Heart left ventricle (tissue), 16 donors: ENCODE results near the gene QSOX1. TPM values are rescaled to one million over a fixed set of nuclear protein-coding genes. Genes with fewer than 3 reads are reported as not detected.
A peak's percentile ranks its signal among the peaks of the same experiment; 100 is the strongest.

Experiments used
- ATAC-seq, 4 donors: fragments of 200-7000 bp; cut with Tn5 transposase; one replicate each; pipeline ENCODE4 v1.9.1; 2020 to 2022; ENCODE audit warnings: moderate library complexity in 4 of 4, mild to moderate bottlenecking in 3 of 4, moderate number of reproducible peaks in 1 of 4
- DNase-seq, 5 donors: peaks; one replicate each; pipeline ENCODE4 v3.0.0-alpha.2; 2020
- H3K27ac ChIP-seq, 12 donors: fragments of 200-600 bp; sonication (generic) in 4 of 12; one replicate each; pipeline versions ENCODE4 v1.5.0 to v1.8.0; 2016 to 2022; ENCODE audit warnings: mild to moderate bottlenecking in 2 of 12
- H3K27me3 ChIP-seq, 9 donors: fragments of 200-600 bp; sonication (generic) in 2 of 9; one replicate each; pipeline versions ENCODE4 v1.5.1 to v1.8.0; 2016 to 2022; ENCODE audit warnings: mild to moderate bottlenecking in 3 of 9
- H3K36me3 ChIP-seq, 9 donors: fragments of 200-600 bp; sonication (generic) in 2 of 9; one replicate each; pipeline versions ENCODE4 v1.5.0 to v1.8.0; 2018 to 2022; ENCODE audit warnings: mild to moderate bottlenecking in 2 of 9
- H3K4me1 ChIP-seq, 12 donors: fragments of 200-600 bp; sonication (generic) in 4 of 12; one replicate each; pipeline versions ENCODE4 v1.5.0 to v1.8.0; 2016 to 2022; ENCODE audit warnings: mild to moderate bottlenecking in 3 of 12
- H3K4me3 ChIP-seq, 12 donors: fragments of 200-600 bp; sonication (generic) in 4 of 12; one replicate each; pipeline versions ENCODE4 v1.5.0 to v1.8.0; 2017 to 2022; ENCODE audit warnings: mild to moderate bottlenecking in 9 of 12, moderate library complexity in 4 of 12
- H3K9me3 ChIP-seq, 12 donors: fragments of 200-600 bp; sonication (generic) in 4 of 12; one replicate each; pipeline versions ENCODE4 v1.5.0 to v1.8.0; 2016 to 2022; ENCODE audit warnings: mild to moderate bottlenecking in 1 of 12
- POLR2A ChIP-seq, 2 donors: fragments of 450-650 bp; IDR thresholded peaks; one replicate each; pipeline ENCODE4 v1.6.1; 2017; ENCODE audit warnings: antibody characterized with exemption in 2 of 2, mild to moderate bottlenecking in 2 of 2, moderate library complexity in 2 of 2
- WGBS, 4 donors: extraction: QIAGEN DNeasy Blood & Tissue Kit in 2 of 4; methylation state at CpG; one replicate each; pipeline versions ENCODE4 v1.1.5 to v1.1.7; 2013 to 2018; 5-methylcytosine and 5-hydroxymethylcytosine counted together
- intact Hi-C, 10 donors: fragments of 100-400 bp; cut with DNase I; formaldehyde crosslinking; loops; one replicate each; pipeline versions ENCODE4 v1.11.1 to v1.14.2; 2022
- polyA plus RNA-seq, 2 donors: library from polyadenylated mRNA; stranded (reverse); fragments of 200-250 nt; gene quantifications; one replicate each; pipeline ENCODE4 v1.2.3, GENCODE V29; 2013
- total RNA-seq, 9 donors: library from RNA; depleted of rRNA in 2 of 9; stranded (reverse); fragments of >200 nt in 2 of 9; fragmentation: NEBNext Ultra II Directional in 3 of 9; extraction: Animal tissue kit (Norgen Biotek cat#: 25700) in 3 of 9; gene quantifications; one replicate each; pipeline versions ENCODE4 v1.1.0 to v1.2.4, GENCODE V29; 2016 to 2023
- TF ChIP-seq, protein P1 (sequence below), 12 donors: fragments of 200-600 bp; sonication (generic) in 4 of 12; IDR thresholded peaks; one replicate each; pipeline versions ENCODE4 v1.5.0 to v1.8.0; 2018 to 2022; ENCODE audit warnings: antibody characterized with exemption in 12 of 12, mild to moderate bottlenecking in 5 of 12
- donor health status: ischemic (EF 13 %, LVEDD 7.1; RV severe dilation, severe dysfunction).
- donor health status: healthy with polysubstance abuse.
- donor health status: DM: no; HTN: yes; CAD: no.
- donor health status: DM: no; HTN: no; CAD: no.
- donor health status: ischemic (EF 25% LVEDD 6.9; RV normal size, moderate dysfunction).
- donor health status: ischemic (EF 25% LVEDD 5.7; RV mildly dilated, moderate dysfunction).
- donor health status: healthy.
- donor health status: DM: yes; HTN: yes; CAD: no.
- donor health status: ischemic (EF 35%, LVEDD 5.7; RV mildly dilated, moderate dysfunction).
- donor health status: nonischemic (EF 11% LVEDD 7.7; RV severe dilation, severe dysfunction).
- donor health status: DM: yes; HTN: yes; CAD: no.
- donor health status: PGD.
- donor health status: ischemic (EF 29% LVEDD 5.4; RV normal size, mild dysfunction).
- donor health status: nonischemic (EF 23%, LVEDD 6.1; RV moderate dilation, normal function).

Gene QSOX1
- total and polyA plus RNA-seq, 11 donors, result 62.3 to 250 (median 122) TPM

DNA sequence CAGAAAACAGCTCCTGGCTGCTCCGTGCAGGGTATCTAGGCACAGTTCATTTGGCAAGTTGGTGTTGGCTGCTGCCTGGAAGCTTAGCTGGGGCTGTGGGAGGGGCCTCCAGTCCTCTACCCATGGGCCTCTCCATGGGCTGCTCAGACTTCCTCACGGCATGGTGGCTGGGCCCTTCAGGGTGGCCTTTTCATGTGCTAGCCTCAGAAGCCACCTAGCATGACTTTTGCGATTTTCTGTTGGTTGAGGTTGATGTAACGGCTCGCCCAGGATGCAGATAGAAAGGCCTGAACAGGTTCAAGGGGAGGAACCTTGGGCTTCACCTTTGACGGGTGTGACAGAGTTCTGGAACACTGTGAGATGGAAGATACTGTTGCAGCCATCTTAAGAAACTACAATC lies 49.6 kb downstream of the QSOX1 start:
- 80 to 91% (median 85%) methylated on average over 5 to 6 of the region's 6 CpGs for WGBS, 4 donors
- H3K9me3 ChIP-seq, result no peaks in the 10 kb centered on the region
- no peak for ATAC-seq
- TF ChIP-seq POLR2A (IDR thresholded peaks at IDR 0.05), result no peak
- TF ChIP-seq, protein P1, sequence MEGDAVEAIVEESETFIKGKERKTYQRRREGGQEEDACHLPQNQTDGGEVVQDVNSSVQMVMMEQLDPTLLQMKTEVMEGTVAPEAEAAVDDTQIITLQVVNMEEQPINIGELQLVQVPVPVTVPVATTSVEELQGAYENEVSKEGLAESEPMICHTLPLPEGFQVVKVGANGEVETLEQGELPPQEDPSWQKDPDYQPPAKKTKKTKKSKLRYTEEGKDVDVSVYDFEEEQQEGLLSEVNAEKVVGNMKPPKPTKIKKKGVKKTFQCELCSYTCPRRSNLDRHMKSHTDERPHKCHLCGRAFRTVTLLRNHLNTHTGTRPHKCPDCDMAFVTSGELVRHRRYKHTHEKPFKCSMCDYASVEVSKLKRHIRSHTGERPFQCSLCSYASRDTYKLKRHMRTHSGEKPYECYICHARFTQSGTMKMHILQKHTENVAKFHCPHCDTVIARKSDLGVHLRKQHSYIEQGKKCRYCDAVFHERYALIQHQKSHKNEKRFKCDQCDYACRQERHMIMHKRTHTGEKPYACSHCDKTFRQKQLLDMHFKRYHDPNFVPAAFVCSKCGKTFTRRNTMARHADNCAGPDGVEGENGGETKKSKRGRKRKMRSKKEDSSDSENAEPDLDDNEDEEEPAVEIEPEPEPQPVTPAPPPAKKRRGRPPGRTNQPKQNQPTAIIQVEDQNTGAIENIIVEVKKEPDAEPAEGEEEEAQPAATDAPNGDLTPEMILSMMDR (IDR thresholded peaks at IDR 0.05), result no peak
- H3K27ac ChIP-seq, result no peak overlapping the region
- peaks cover 0 to 2% (median 0%) of the 10 kb centered on the region in 9 donors for H3K36me3 ChIP-seq
- H3K4me3 ChIP-seq, result no peak overlapping the region
- no peak for DNase-seq
- H3K27me3 ChIP-seq, result no peaks in the 10 kb centered on the region
- intact Hi-C loops, result no loop called here
- no peaks in the 10 kb centered on the region for H3K4me1 ChIP-seq

DNA sequence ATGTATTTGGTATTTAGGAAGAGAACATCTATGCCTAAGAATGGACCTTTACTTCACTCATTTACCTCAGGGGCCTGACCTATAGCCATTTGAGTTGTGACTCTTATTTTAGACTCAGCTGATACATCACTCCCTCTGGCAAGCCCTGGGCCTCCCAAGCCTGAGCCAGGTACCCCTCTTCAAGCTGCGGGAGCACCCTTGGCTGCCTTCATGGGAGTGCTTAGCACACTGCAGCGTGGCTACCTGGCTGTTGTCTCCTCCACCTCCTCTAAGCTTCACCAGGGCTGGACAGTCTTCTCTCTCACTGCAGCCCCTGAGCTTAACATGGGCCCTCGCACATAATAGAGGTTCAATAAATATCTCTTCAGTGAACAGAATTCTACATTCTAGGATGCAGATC lies 51.9 kb downstream of the QSOX1 start:
- ATAC-seq (no peak), DNase-seq (peak in 1 of 5 donors; percentile 19)
- H3K9me3 ChIP-seq, result no peaks in the 10 kb centered on the region
- H3K4me3 ChIP-seq, result no peak overlapping the region
- TF ChIP-seq, protein P1 (IDR thresholded peaks at IDR 0.05), result no peak
- TF ChIP-seq POLR2A (IDR thresholded peaks at IDR 0.05), result no peak
- no peaks in the 10 kb centered on the region for H3K4me1 ChIP-seq
- no peaks in the 10 kb centered on the region for H3K36me3 ChIP-seq
- no peak overlapping the region for H3K27ac ChIP-seq
- 88 to 95% (median 92%) methylated on average over 3 of the region's 3 CpGs for WGBS, 4 donors
- peaks cover 0 to 16% (median 0%) of the 10 kb centered on the region in 9 donors for H3K27me3 ChIP-seq
- intact Hi-C loops, result no loop called here

DNA sequence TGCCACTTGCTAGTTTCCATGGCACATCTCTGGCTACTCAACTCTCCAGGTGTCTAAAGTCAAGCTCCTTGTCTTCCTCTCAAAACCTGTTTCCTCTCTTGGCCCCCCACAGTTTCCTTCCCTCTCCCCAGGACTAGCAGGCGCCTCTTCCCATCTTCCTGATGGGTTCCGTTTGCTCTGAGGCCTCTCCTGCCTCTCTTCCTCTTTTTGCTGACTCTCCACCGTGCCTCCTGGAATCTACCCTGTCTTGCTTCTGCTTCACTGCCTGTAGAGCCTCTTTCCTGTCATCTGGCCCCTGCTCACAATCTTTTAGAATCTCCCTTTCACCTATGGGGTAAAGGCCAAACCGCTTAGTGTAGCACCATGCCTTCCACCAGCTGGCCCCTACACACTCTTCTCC lies 53.6 kb downstream of the QSOX1 start:
- 64 to 75% (median 71%) methylated on average over 4 of the region's 4 CpGs for WGBS, 4 donors
- Histone ChIP-seq H3K4me3 (no peak overlapping the region), H3K27ac (no peak overlapping the region), H3K9me3 (no peaks in the 10 kb centered on the region), H3K4me1 (no peaks in the 10 kb centered on the region), H3K27me3 (peaks cover 0 to 16% (median 0%) of the 10 kb centered on the region in 9 donors), H3K36me3 (no peaks in the 10 kb centered on the region)
- intact Hi-C loops, result no loop called here
- no peak for ATAC-seq
- TF ChIP-seq, protein P1 (IDR thresholded peaks at IDR 0.05), result no peak
- TF ChIP-seq POLR2A (IDR thresholded peaks at IDR 0.05), result no peak
- DNase-seq, result no peak

DNA sequence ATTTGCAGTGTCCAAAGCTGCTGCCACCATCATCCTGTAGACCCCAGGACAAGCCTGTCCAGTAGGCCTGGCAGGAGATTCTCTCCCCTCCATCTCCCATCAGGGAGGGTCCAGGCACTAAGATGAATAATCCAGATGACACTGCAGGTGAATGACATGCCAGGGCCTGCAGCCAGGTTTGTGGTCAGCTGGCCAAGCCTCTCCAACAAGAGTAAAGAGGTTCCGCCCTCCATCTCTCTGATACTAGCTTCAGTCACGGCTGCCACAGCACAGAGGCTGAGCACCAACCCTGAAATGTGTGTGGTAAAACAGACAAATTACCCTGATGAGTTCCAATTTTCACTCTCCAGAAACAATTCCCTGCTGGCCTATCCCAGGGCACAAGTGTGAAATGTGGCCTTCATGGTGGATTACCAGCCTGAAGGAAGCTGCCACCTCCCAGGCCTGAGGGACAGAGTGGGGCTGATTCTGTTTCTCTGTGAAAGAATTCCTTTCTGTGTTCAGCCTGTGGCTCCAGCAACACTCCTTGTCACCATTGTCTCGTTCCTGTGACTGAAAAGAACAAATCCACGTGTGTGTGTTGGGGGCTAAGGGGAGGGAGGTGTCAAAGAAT lies 55.4 kb downstream of the QSOX1 start:
- intact Hi-C loops, result no loop called here
- Histone ChIP-seq H3K27ac (no peak overlapping the region), H3K4me3 (no peak overlapping the region), H3K4me1 (no peaks in the 10 kb centered on the region), H3K27me3 (peaks cover 0 to 16% (median 0%) of the 10 kb centered on the region in 9 donors), H3K36me3 (no peaks in the 10 kb centered on the region), H3K9me3 (no peaks in the 10 kb centered on the region)
- ATAC-seq, result no peak
- TF ChIP-seq POLR2A (IDR thresholded peaks at IDR 0.05), result no peak
- TF ChIP-seq, protein P1 (IDR thresholded peaks at IDR 0.05), result no peak
- peak in 1 of 5 donors; percentile 19 for DNase-seq
- 77 to 86% (median 79%) methylated on average over 4 of the region's 4 CpGs for WGBS, 4 donors
